Gastrocnemius medialis (tissue), 4 donors: Measurements from ENCODE around the gene PHETA2. TPM values are rescaled to one million over a fixed set of nuclear protein-coding genes. Genes with fewer than 3 reads are reported as not detected.

ENCODE experiments used
- ATAC-seq, 2 donors: fragments of 150-250 bp; one replicate each; pipeline ENCODE4 v1.9.1; 2016
- DNase-seq, 2 donors: peaks; one replicate each; pipeline ENCODE4 v3.0.0-alpha.2; 2019
- H3K27ac ChIP-seq, 4 donors: fragments of 200-600 bp; sonication (generic); 1 replicate in 1 of 4; 2 replicates in 3 of 4; pipeline ENCODE4 v1.5.1; 2016 to 2018; ENCODE audit warnings: mild to moderate bottlenecking in 2 of 4, moderate library complexity in 1 of 4
- H3K27me3 ChIP-seq, 3 donors: fragments of 200-600 bp; sonication (generic) in 2 of 3; 1 replicate in 1 of 3; 2 replicates in 2 of 3; pipeline versions ENCODE4 v1.5.1 to v1.6.0; 2016 to 2019; ENCODE audit warnings: mild to moderate bottlenecking in 1 of 3, moderate library complexity in 1 of 3
- H3K36me3 ChIP-seq, 2 donors: fragments of 200-600 bp; sonication (generic) in 1 of 2; one replicate each; pipeline ENCODE4 v1.5.1; 2017 to 2018
- H3K4me1 ChIP-seq, 2 donors: fragments of 200-600 bp; sonication (generic) in 1 of 2; one replicate each; pipeline ENCODE4 v1.5.1; 2016 to 2017; ENCODE audit warnings: mild to moderate bottlenecking in 2 of 2
- H3K4me3 ChIP-seq, 4 donors: fragments of 200-600 bp; sonication (generic) in 3 of 4; 1 replicate in 1 of 4; 2 replicates in 3 of 4; pipeline ENCODE4 v1.5.1; 2016 to 2019; ENCODE audit warnings: mild to moderate bottlenecking in 2 of 4
- H3K9me3 ChIP-seq, 3 donors: fragments of 200-600 bp; sonication (generic) in 2 of 3; 1 replicate in 1 of 3; 2 replicates in 2 of 3; pipeline ENCODE4 v1.5.1; 2016 to 2019
- POLR2A ChIP-seq, 2 donors: fragments of 450-650 bp; IDR thresholded peaks; one replicate each; pipeline ENCODE4 v1.6.1; 2017; ENCODE audit warnings: antibody characterized with exemption in 2 of 2, mild to moderate bottlenecking in 2 of 2, moderate library complexity in 2 of 2
- in situ Hi-C, 4 donors: fragments of 200-750 bp; cut with MboI; loops; one replicate each; pipeline versions ENCODE4 v1.15.0 to v1.8.0; 2017; ENCODE audit warnings: low sequenced_read_pairs in 4 of 4
- intact Hi-C: fragments of 100-400 bp; cut with DNase I; formaldehyde crosslinking; loops from one replicate; pipeline ENCODE4 v1.15.1; 2023; ENCODE audit warnings: low total_unique reads
- total RNA-seq, 4 donors: library from RNA; depleted of rRNA; stranded (reverse); fragments of >200 nt; gene quantifications; one replicate each; pipeline versions ENCODE4 v1.1.0 to v1.2.3, GENCODE V29; 2016
- TF ChIP-seq, protein P1 (sequence below), 5 experiments: fragments of 450-650 bp in 3 of 5; fragments of 200-600 bp in 2 of 5; sonication (generic) in 2 of 5; IDR thresholded peaks in 4 of 5; conservative IDR thresholded peaks in 1 of 5; 1 replicate in 4 of 5; 2 replicates in 1 of 5; pipeline ENCODE4 v1.5.1; 2016 to 2019; ENCODE audit warnings: antibody characterized with exemption in 5 of 5, mild to moderate bottlenecking in 3 of 5, moderate library complexity in 3 of 5

The PHETA2 gene
- total RNA-seq, 4 donors from 2014 or later: 1.8 to 3.1 (median 2.1) TPM

- intact Hi-C loops (no loop called here), in situ Hi-C loops (no loop called here)
- DNase-seq (no peak), ATAC-seq (no peak)
- Histone ChIP-seq H3K9me3 (no peaks in the 10 kb centered on the region), H3K4me3 (no peak overlapping the region), H3K27ac (no peak overlapping the region), H3K36me3 (no peaks in the 10 kb centered on the region), H3K4me1 (no peaks in the 10 kb centered on the region), H3K27me3 (no peaks in the 10 kb centered on the region)
- TF ChIP-seq, protein P1, sequence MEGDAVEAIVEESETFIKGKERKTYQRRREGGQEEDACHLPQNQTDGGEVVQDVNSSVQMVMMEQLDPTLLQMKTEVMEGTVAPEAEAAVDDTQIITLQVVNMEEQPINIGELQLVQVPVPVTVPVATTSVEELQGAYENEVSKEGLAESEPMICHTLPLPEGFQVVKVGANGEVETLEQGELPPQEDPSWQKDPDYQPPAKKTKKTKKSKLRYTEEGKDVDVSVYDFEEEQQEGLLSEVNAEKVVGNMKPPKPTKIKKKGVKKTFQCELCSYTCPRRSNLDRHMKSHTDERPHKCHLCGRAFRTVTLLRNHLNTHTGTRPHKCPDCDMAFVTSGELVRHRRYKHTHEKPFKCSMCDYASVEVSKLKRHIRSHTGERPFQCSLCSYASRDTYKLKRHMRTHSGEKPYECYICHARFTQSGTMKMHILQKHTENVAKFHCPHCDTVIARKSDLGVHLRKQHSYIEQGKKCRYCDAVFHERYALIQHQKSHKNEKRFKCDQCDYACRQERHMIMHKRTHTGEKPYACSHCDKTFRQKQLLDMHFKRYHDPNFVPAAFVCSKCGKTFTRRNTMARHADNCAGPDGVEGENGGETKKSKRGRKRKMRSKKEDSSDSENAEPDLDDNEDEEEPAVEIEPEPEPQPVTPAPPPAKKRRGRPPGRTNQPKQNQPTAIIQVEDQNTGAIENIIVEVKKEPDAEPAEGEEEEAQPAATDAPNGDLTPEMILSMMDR (IDR thresholded peaks at IDR 0.05 in 4 of 5, conservative IDR thresholded peaks at IDR 0.05 in 1 of 5): no peak
- TF ChIP-seq POLR2A (IDR thresholded peaks at IDR 0.05): no peak
These were observed 38.8 kb upstream of the PHETA2 start for GRCh38 chr22:42035256-42035655.

- in situ Hi-C loops: no loop called here
These were observed 34.8 kb upstream of the PHETA2 start for GRCh38 chr22:42039271-42039670.

DNA sequence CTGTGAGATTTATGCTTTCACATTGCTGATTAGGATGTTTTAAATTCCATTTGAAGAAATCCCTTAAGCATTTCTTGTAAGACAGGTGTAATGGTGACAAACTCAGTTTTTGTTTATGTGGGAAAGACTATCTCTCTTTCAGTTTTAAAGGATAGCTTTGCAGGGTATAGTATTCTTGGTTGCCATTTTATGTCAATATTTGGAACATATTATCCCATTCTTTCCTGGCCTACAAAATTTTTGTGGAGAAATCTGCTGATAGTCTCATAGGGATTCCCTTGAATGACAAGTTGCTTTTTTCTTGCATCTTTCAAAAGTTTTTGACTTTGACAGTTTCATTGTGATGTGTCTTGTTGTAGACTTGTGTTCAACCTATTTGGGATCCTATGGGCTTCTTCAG is 32.3 kb upstream of the PHETA2 start:
- in situ Hi-C loops: no loop called here
- no peaks in the 10 kb centered on the region for H3K27me3 ChIP-seq
- no peak for ATAC-seq
- intact Hi-C loops: no loop called here
- DNase-seq: no peak
- H3K36me3 ChIP-seq: no peaks in the 10 kb centered on the region
- TF ChIP-seq, protein P1 (IDR thresholded peaks at IDR 0.05 in 4 of 5, conservative IDR thresholded peaks at IDR 0.05 in 1 of 5): no peak
- no peak for TF ChIP-seq POLR2A (IDR thresholded peaks at IDR 0.05)
- H3K4me1 ChIP-seq: no peaks in the 10 kb centered on the region
- H3K27ac ChIP-seq: no peak overlapping the region
- H3K9me3 ChIP-seq: no peaks in the 10 kb centered on the region
- H3K4me3 ChIP-seq: no peak overlapping the region

More at GRCh38 chr22:42039271-42039670, 34.8 kb upstream of the PHETA2 start:
- intact Hi-C loops: no loop called here
- H3K27me3 ChIP-seq: no peaks in the 10 kb centered on the region
- no peak for TF ChIP-seq POLR2A (IDR thresholded peaks at IDR 0.05)
- TF ChIP-seq, protein P1 (IDR thresholded peaks at IDR 0.05 in 4 of 5, conservative IDR thresholded peaks at IDR 0.05 in 1 of 5): no peak
- no peak overlapping the region for H3K4me3 ChIP-seq
- DNase-seq: no peak
- H3K36me3 ChIP-seq: no peaks in the 10 kb centered on the region
- H3K9me3 ChIP-seq: no peaks in the 10 kb centered on the region
- H3K27ac ChIP-seq: no peak overlapping the region
- no peaks in the 10 kb centered on the region for H3K4me1 ChIP-seq
- no peak for ATAC-seq

- Histone ChIP-seq H3K36me3 (no peaks in the 10 kb centered on the region), H3K4me1 (no peaks in the 10 kb centered on the region), H3K27me3 (no peaks in the 10 kb centered on the region), H3K27ac (no peak overlapping the region), H3K9me3 (no peaks in the 10 kb centered on the region), H3K4me3 (no peak overlapping the region)
- ATAC-seq (no peak), DNase-seq (no peak)
- in situ Hi-C loops: no loop called here
- intact Hi-C loops: no loop called here
- no peak for TF ChIP-seq POLR2A (IDR thresholded peaks at IDR 0.05)
- TF ChIP-seq, protein P1 (IDR thresholded peaks at IDR 0.05 in 4 of 5, conservative IDR thresholded peaks at IDR 0.05 in 1 of 5): no peak
These were observed 23.3 kb upstream of the PHETA2 start for GRCh38 chr22:42050641-42051180.

DNA sequence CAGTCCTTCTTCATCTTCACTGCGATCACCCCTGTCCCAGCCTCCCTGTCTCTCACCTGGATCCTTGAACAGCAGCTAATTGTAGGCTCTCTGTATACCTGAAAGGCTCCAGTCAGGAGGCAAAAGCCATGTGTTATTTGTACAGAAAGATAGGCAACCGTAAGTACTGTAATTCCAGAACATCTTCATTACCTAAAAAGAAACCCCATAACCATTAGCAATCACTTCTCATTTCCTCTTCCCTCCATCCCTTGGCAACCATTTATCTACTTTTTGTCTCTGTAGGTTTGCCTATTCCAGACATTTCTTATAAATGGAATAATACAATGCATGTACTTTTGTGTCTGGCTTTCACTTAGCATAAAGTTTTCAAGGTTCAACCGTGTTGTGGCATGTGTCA is 21.3 kb upstream of the PHETA2 start:
- no peaks in the 10 kb centered on the region for H3K36me3 ChIP-seq
- intact Hi-C loops: no loop called here

More for the DNA sequence above, 21.3 kb upstream of the PHETA2 start:
- Histone ChIP-seq H3K9me3 (no peaks in the 10 kb centered on the region), H3K27ac (no peak overlapping the region), H3K4me3 (no peak overlapping the region), H3K4me1 (no peaks in the 10 kb centered on the region), H3K27me3 (no peaks in the 10 kb centered on the region)
- no peak for DNase-seq
- no peak for TF ChIP-seq POLR2A (IDR thresholded peaks at IDR 0.05)
- TF ChIP-seq, protein P1 (IDR thresholded peaks at IDR 0.05 in 4 of 5, conservative IDR thresholded peaks at IDR 0.05 in 1 of 5): no peak
- in situ Hi-C loops: no loop called here
- no peak for ATAC-seq
